H9 (cell line): ENCODE results near the gene GALNT10. TPM values are rescaled to one million over a fixed set of nuclear protein-coding genes. Genes with fewer than 3 reads are reported as not detected.

ENCODE experiments used
- DNase-seq: peaks from one replicate; pipeline ENCODE4 v3.0.0-alpha.2; 2017
- H2AFZ ChIP-seq: one replicate; pipeline ENCODE4 v1.6.1; 2013; ENCODE audit warnings: mild to moderate bottlenecking, low read length, control low read depth, moderate library complexity
- H2AK5ac ChIP-seq: 2 replicates; pipeline ENCODE4 v1.6.1; 2013; ENCODE audit warnings: low read length, control low read depth, mixed read lengths; ENCODE audit not compliant: insufficient read length
- H2BK120ac ChIP-seq: one replicate; pipeline ENCODE4 v1.6.1; 2013; ENCODE audit warnings: low read depth, mild to moderate bottlenecking, low read length, control low read depth, inconsistent platforms; ENCODE audit not compliant: poor library complexity, severe bottlenecking
- H2BK12ac ChIP-seq: 2 replicates; pipeline ENCODE4 v1.6.1; 2013; ENCODE audit warnings: low read length, control low read depth, mixed read lengths, low read depth; ENCODE audit not compliant: insufficient read length
- H2BK15ac ChIP-seq: 2 replicates; pipeline ENCODE4 v1.6.1; 2013; ENCODE audit warnings: low read depth, low read length, control low read depth
- H2BK20ac ChIP-seq: one replicate; pipeline ENCODE4 v1.6.1; 2013; ENCODE audit warnings: low read depth, mild to moderate bottlenecking, low read length, control low read depth, inconsistent platforms; ENCODE audit not compliant: poor library complexity, severe bottlenecking
- H2BK5ac ChIP-seq: 2 replicates; pipeline ENCODE4 v1.6.1; 2013; ENCODE audit warnings: low read length, control low read depth, mixed read lengths; ENCODE audit not compliant: insufficient read length
- H3K14ac ChIP-seq: 2 replicates; pipeline ENCODE4 v1.6.1; 2013; ENCODE audit warnings: low read length, control low read depth; ENCODE audit not compliant: insufficient read depth
- H3K18ac ChIP-seq: 2 replicates; pipeline ENCODE4 v1.6.1; 2013; ENCODE audit warnings: low read depth, mild to moderate bottlenecking, mixed read lengths, low read length, control low read depth; ENCODE audit not compliant: insufficient read length
- H3K23ac ChIP-seq: 2 replicates; pipeline ENCODE4 v1.6.1; 2013; ENCODE audit warnings: low read length, control low read depth, mixed read lengths, low read depth; ENCODE audit not compliant: insufficient read length
- H3K23me2 ChIP-seq: 2 replicates; pipeline ENCODE4 v1.6.1; 2013; ENCODE audit warnings: low read depth, mild to moderate bottlenecking, mixed read lengths, low read length, control low read depth; ENCODE audit not compliant: insufficient read length, poor library complexity, severe bottlenecking
- H3K27ac ChIP-seq: 2 replicates; pipeline ENCODE4 v1.5.1; 2013; ENCODE audit warnings: low read length, control low read depth, mixed read lengths, low read depth; ENCODE audit not compliant: insufficient read length
- H3K27me3 ChIP-seq: 2 replicates; pipeline ENCODE4 v1.6.1; 2013; ENCODE audit warnings: low read length, control low read depth, inconsistent platforms; ENCODE audit not compliant: insufficient read depth
- H3K4ac ChIP-seq: 2 replicates; pipeline ENCODE4 v1.6.1; 2013; ENCODE audit warnings: low read depth, mild to moderate bottlenecking, control low read depth, inconsistent platforms, low read length, moderate library complexity
- H3K4me1 ChIP-seq: 2 replicates; pipeline ENCODE4 v1.6.1; 2013; ENCODE audit warnings: low read length, control low read depth, inconsistent platforms; ENCODE audit not compliant: insufficient read depth
- H3K4me2 ChIP-seq: 2 replicates; pipeline ENCODE4 v1.6.1; 2013; ENCODE audit warnings: low read length, control low read depth, mixed read lengths; ENCODE audit not compliant: insufficient read length, insufficient read depth
- H3K56ac ChIP-seq: 2 replicates; pipeline ENCODE4 v1.6.1; 2013; ENCODE audit warnings: low read depth, mild to moderate bottlenecking, mixed read lengths, low read length, control low read depth; ENCODE audit not compliant: insufficient read length
- H3K79me1 ChIP-seq: 2 replicates; pipeline ENCODE4 v1.6.1; 2013; ENCODE audit warnings: low read depth, mild to moderate bottlenecking, moderate library complexity, low read length, control low read depth, inconsistent platforms; ENCODE audit not compliant: insufficient read depth, poor library complexity, severe bottlenecking
- H3K79me2 ChIP-seq: 2 replicates; pipeline ENCODE4 v1.6.1; 2013; ENCODE audit warnings: low read length, control low read depth, inconsistent platforms; ENCODE audit not compliant: insufficient read depth
- H3K9ac ChIP-seq: 2 replicates; pipeline ENCODE4 v1.6.1; 2013; ENCODE audit warnings: low read length, control low read depth, mixed read lengths; ENCODE audit not compliant: insufficient read length; ENCODE audit errors: extremely low read depth
- H3K9me3 ChIP-seq: one replicate; pipeline ENCODE4 v1.6.1; 2013; ENCODE audit warnings: low read depth, low read length, inconsistent platforms; ENCODE audit not compliant: control insufficient read depth
- H3T11ph ChIP-seq: one replicate; pipeline ENCODE4 v1.6.1; 2013; ENCODE audit warnings: mild to moderate bottlenecking, low read length, control low read depth, inconsistent platforms
- H4K20me1 ChIP-seq: one replicate; pipeline ENCODE4 v1.6.1; 2013; ENCODE audit not compliant: control insufficient read depth, insufficient read length, insufficient read depth
- H4K5ac ChIP-seq: 2 replicates; pipeline ENCODE4 v1.6.1; 2013; ENCODE audit warnings: low read depth, mild to moderate bottlenecking, mixed read lengths, low read length, control low read depth; ENCODE audit not compliant: insufficient read length
- H4K8ac ChIP-seq: replicated peaks from 2 replicates; pipeline ENCODE4 v1.6.1; 2013; ENCODE audit warnings: low read length, control low read depth, mixed read lengths, low read depth; ENCODE audit not compliant: insufficient read length
- H4K91ac ChIP-seq: 2 replicates; pipeline ENCODE4 v1.6.1; 2013; ENCODE audit warnings: low read depth, mild to moderate bottlenecking, moderate library complexity, mixed read lengths, low read length, control low read depth; ENCODE audit not compliant: insufficient read length
- H3K27ac Mint-ChIP-seq, 3 experiments: 2 replicates in 2 of 3; 3 replicates in 1 of 3; pipeline ENCODE4 v1.8.0; 2020 to 2021; ENCODE audit warnings: mixed read lengths in 3 of 3, mild to moderate bottlenecking in 1 of 3, moderate library complexity in 1 of 3
- H3K27me3 Mint-ChIP-seq: 2 replicates; pipeline ENCODE4 v1.8.0; 2021; ENCODE audit warnings: low read depth, mild to moderate bottlenecking, moderate library complexity, mixed read lengths
- H3K36me3 Mint-ChIP-seq, 3 experiments: 2 replicates in 2 of 3; 3 replicates in 1 of 3; pipeline ENCODE4 v1.8.0; 2020 to 2021; ENCODE audit warnings: low read depth in 3 of 3, mixed read lengths in 3 of 3; ENCODE audit not compliant: insufficient read depth in 1 of 3
- H3K4me1 Mint-ChIP-seq, 2 experiments: 2 replicates each; pipeline ENCODE4 v1.8.0; 2020; ENCODE audit warnings: mixed read lengths in 2 of 2
- H3K4me3 Mint-ChIP-seq, 2 experiments: 2 replicates in 1 of 2; 3 replicates in 1 of 2; pipeline ENCODE4 v1.8.0; 2020 to 2021; ENCODE audit warnings: mild to moderate bottlenecking in 2 of 2, mixed read lengths in 2 of 2, moderate library complexity in 1 of 2
- H3K9me3 Mint-ChIP-seq, 2 experiments: 2 replicates in 1 of 2; 3 replicates in 1 of 2; pipeline ENCODE4 v1.8.0; 2020; ENCODE audit warnings: mild to moderate bottlenecking in 2 of 2, mixed read lengths in 2 of 2, moderate library complexity in 1 of 2
- CTCF ChIP-seq: fragments of 200-600 bp; sonication (generic); conservative IDR thresholded peaks from 3 replicates; pipeline ENCODE4 v1.8.0; 2021; ENCODE audit warnings: antibody characterized with exemption, mild to moderate bottlenecking
- WGBS: extraction: QIAGEN DNeasy Blood & Tissue Kit; methylation state at CpG from one replicate; pipeline ENCODE4 v1.1.7; 2013; ENCODE audit warnings: missing lambda C conversion rate, low lambda C conversion rate, mixed read lengths; ENCODE audit not compliant: insufficient read length; ENCODE audit errors: extremely low coverage; 5-methylcytosine and 5-hydroxymethylcytosine counted together
- total RNA-seq: library from RNA; stranded (reverse); gene quantifications from 2 replicates; pipeline ENCODE4 v1.2.1, GENCODE V29; 2021

Gene GALNT10
- total RNA-seq, 1 experiment from 2014 or later: 15.4 TPM

DNA sequence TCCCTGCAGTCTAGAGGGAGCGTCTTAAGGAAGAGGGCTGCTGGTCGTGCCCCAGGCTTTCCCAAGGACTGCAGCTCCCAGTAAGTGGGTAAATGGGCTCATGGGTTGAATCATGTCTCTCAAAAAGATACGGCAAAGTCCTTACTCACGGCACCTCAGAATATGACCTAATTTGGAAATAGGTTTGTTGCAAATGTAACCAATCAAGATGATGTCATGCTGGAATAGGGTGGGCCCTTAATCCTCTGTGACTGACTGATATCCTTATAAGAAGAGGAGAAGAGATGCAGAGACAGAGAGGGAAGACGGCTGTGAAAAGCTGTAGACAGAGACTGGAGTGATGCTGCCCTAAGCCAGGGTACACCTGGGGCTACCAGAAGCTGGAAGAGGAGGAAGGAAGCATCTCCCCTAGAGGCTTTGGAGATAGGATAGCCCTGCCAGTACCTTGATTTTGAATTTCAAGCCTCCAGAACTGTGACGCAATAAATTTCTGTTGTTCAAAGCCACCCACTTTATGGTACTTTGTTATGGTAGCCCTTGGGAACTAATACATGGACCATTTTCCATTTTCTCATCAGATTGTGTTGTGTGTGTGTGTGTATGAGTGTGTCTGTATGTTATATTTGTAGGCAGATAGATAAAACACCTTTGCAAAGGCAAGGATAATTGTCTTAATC lies 15.0 kb downstream of the GALNT10 start:
- no peak overlapping the region for H3K4me2 ChIP-seq
- H2BK12ac ChIP-seq: no peak overlapping the region
- Mint-ChIP-seq H3K27ac (no peak overlapping the region), H3K9me3 (peaks cover 0 to 2% of the 10 kb centered on the region in 2 experiments; a peak in 1 of 5 replicates), H3K36me3 (peaks cover 0 to 8% (median 2%) of the 10 kb centered on the region in 3 experiments; a peak in 2 of 7 replicates), H3K4me1 (peaks cover 26 to 31% of the 10 kb centered on the region in 2 experiments), H3K27me3 (no peaks in the 10 kb centered on the region; the same call in 1 of the 2 replicates), H3K4me3 (no peak overlapping the region)
- H3T11ph ChIP-seq: no peak overlapping the region
- H3K56ac ChIP-seq: no peak overlapping the region
- no peak overlapping the region for H3K27ac ChIP-seq
- no peak for DNase-seq
- H2BK20ac ChIP-seq: no peak overlapping the region
- H3K79me1 ChIP-seq: no peaks in the 10 kb centered on the region
- H3K23ac ChIP-seq: no peak overlapping the region
- 0 out of 2 replicates have a peak, but pooled peaks cover 2% of the 10 kb centered on the region for H3K79me2 ChIP-seq
- no peak overlapping the region for H2BK15ac ChIP-seq
- no peak for TF ChIP-seq CTCF
- no peaks in the 10 kb centered on the region for H3K23me2 ChIP-seq
- H2AK5ac ChIP-seq: no peak overlapping the region
- WGBS: no CpG with 5 or more reads among the region's 6 CpGs
- no peak overlapping the region for H3K18ac ChIP-seq
- no peak overlapping the region for H3K14ac ChIP-seq
- H4K20me1 ChIP-seq: no peaks in the 10 kb centered on the region
- peaks cover 5% of the 10 kb centered on the region for H3K4me1 ChIP-seq
- H2BK5ac ChIP-seq: no peak overlapping the region
- no peaks in the 10 kb centered on the region for H3K9me3 ChIP-seq
- no peak overlapping the region for H2BK120ac ChIP-seq
- no peak overlapping the region for H4K5ac ChIP-seq
- no peak overlapping the region for H3K4ac ChIP-seq
- no peak overlapping the region for H2AFZ ChIP-seq
- no peaks in the 10 kb centered on the region for H3K27me3 ChIP-seq
- H3K9ac ChIP-seq: no peak overlapping the region
- no peak overlapping the region for H4K8ac ChIP-seq
- H4K91ac ChIP-seq: no peak overlapping the region
